ENCODE measurements around the gene C5orf15.

C5orf15 gene

DNA sequence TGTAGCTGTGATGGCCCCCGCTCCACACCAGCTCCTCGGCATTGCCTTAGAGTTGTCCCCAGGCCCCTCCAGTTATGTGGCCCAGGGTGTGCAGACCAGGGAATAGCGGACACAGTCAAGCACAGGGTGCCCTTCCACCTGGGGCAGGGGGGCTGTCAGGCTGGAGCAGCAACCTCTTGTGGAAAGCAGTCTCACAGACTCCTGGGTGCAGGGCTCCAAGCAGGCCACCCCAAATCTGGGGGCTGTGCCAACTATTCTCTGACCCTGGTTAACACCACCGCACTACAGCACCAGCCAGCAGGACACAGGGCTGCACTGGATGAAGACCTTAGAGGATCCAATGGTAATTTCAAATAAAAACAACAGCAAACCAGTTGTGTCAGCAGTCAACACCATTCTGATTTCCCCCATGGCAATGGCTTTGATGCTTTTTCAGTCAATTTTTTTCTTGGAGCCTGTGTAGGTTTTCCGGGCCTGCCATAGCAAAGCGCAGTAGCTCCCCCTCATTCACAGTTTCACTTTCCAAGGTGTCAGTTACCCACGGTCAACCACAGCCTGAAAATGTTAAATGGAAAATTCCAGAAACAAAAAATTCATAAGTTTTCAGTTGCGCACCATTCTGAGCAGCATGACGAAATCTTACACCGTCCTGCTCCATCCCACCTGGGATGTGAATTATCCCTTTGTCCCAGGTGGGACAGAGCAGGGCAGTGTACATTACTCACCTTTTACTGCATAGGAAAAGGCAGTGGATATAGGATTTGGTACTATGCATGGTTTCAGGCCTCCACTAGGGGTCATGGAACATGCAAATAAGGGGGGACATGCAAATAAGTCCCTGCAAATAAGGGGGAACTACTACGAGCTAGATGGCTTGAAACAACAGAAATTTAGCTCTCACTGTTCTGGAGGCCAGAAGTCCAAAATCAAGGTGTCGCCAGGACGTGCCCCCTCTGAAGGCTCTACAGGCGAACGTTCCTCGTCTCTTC lies 49.0 kb downstream of the C5orf15 start:
- no peak for DNase-seq

DNA sequence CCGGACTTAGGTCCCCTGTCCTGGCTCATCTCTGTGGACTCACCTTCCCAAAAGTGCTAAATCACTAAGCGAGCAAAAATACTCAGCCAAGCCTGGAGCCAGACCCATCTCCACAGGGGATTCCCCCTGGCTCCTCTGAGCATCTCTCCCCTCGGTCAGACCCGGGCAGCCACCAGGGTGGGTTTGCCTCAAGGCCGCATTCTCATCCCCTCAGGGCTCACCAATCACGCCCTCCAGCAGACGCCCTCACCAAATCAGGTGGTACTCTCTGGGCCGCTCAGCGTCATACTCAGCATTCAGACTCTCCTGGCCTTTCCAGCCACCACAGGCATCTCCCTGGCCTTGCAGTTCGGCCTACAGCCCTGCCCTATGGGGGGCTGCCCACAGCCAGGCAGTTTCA lies 49.7 kb downstream of the C5orf15 start:
- no peak for DNase-seq

DNA sequence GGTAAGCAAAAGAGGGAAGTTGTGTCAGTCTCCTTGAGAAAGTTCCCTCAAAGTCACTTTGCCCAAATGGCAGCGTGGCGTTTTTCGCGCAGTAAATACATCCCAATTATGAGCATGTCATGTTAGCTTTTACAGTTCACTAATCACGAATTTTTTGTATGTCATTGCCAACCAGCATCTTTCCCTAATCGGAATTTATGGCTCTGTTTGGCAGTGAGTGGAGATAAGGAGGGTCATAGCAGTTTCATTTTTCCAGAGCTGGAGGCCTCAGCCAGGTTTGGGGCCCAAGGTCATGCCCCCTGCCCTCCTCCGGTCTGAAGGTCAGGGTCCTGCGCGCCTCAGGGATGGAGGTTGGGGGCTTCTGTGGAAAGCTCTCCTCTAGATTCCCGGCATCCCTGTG lies 50.1 kb downstream of the C5orf15 start:
- DNase-seq = no peak

DNA sequence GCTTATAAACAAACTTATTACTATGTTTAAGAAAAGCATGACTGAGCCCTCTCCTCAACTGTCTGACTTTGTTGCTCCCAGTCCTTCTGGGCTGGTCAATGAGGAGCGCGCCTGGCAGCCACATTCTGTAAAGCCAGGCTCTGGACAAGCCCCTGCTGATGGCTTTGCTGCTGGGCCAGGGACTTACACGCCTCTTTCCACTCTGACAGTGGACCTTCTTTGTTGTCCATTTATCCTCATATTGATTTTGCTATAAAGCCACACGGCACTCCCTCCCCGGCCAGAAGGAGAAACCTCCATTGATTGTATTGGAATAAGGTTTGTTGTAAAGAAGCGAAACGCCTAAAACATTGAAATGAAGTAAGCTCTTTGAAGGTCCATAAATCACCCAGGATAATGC lies 50.6 kb downstream of the C5orf15 start:
- no peak for DNase-seq

DNA sequence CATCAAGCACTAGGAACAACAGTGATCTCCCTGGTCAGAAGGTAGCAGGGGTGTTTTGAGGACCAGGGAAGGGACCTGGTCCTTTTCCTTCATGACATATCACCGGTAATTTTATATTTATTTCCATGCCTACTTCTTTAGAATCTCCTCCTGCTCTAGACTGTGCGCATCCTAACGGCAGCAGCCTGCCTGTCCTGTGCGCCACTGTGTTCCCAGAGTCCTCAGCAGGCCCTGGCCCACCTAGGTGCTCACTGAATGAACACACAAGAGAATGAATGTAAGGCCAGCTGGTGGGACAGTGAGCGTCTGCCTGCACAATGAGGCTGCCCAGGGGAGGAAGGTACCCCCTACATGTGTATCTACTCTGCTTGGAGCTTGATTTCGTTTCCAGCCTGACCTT lies 51.5 kb downstream of the C5orf15 start:
- DNase-seq = no peak

DNA sequence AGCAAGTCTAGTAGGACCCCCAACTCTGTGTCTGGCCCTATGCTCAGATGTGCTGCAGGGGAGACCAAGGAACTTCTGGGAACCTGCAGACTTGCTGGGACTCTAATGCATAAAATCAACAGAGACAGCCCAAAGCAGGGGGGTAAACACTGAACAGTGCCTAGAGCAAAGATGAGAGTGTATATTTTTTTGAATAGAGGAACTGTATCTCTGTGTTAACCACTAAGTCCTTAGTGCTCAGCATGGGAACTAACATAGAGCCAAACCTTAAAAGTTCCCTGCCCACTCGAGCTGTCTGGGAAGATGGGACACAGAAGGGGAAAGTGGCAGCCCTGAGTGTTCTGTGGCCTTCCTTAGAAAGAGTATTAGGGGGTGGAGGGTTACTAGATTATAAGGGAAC lies 51.9 kb downstream of the C5orf15 start:
- no peak for DNase-seq

DNA sequence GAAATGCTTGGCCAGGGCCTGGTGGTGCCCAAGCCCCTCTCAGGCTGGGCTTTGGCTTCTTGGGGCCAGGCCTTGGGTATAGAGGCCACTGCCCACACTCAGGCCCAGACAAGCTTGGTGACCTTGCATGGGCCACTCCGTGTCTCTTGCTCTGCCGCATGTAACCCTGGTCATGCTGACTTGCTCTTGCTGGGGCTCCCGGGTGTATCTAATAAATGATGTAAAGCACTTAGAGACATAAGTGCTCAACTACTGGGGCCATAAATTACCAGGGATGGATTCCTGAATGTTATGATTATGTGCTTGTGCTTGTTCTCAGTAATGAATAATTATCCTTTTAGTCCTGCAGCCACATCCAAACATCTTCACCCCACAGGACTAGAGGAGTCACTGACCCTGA lies 54.0 kb downstream of the C5orf15 start:
- DNase-seq = no peak

DNA sequence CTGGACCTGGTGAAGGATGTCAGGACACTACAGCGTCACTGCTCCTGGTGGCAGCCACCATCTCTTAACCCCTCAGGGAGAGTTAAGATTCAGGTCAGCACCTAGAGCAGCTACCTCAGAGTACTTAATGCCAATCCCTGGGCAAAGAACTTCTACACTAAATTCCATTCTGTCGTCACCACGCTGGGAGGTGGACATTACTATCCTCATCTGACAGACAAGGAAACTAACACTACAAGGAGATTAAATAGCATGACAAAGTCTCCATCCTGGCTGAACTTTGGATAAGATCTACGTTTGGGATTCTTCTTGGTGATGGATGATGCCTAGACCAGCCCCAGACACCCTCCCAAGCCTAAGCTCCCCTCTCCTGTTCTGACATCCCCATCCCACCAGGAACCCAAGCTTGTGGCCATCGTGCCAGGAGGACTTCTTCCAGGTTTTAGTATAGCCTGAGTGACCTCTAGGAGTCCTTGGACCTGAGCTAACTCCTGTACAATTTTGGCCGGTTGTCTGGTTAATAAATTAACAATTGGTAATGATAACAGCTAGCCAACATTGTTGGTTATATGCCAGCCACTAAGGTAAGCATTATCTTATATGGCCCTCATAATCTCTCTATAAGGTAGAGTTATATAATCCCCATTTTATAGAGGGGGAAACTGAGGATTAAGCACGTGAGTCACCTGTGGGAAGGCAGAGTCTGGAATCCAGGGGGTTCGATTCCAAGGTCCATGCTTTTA lies 54.8 kb downstream of the C5orf15 start:
- no peak for DNase-seq

DNA sequence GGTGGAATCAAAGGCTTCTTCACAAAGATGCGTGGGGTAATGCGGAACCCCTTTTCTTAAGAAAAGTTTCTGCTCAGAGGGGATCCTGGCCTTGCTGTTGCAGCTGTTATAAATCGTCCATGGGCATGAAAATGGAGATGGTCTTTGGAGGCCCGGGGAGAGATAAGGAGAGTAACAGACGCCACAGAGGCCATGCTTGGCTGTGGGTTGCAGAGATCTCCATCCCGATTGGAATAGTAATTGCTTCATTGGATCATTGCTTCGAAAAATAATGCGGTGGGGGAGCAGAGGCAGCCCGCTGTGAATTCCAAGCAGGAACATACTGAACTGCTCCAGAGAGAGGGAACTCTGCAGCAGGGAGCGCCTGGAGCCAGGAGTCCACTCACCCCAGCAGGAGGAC lies 55.5 kb downstream of the C5orf15 start:
- DNase-seq = no peak

DNA sequence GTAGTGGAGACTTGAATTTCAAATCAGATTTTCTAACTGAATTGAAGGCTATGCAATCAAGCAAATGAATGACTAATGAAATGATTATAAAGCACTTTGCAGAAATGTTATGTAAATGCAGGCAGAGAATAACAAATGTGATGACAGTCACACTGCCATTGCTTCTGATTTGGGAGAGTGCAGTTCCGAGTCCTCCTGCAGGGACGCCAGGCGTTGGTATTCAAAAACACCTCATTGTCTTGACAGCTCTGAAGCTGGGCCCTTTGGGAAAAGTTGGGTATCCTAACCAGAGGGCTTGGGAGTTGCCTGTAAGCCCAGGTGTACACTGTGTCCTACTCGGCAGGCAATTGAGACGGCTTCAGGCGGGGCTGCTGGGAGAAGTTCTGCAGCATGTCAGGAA lies 57.9 kb downstream of the C5orf15 start:
- DNase-seq = no peak

DNA sequence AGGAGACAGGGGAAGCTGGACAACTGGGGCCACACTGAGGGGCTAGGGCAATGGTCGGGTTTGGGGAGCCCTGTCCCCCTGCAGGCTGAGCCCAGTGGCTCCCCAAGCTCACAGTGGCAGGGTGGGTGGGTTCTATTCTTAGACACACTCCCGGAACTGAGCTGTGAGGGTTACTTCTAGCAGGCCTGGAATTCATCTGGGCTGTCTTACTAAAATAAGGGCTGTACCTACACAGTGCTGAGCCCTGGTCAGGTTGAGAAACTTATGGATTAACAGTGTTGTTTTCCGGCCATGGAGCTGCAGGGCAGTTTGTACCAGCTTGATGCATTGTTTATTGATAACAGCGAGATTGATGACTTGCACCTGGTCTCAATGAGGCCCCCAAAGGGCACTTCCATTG lies 58.8 kb downstream of the C5orf15 start:
- no peak for DNase-seq

DNA sequence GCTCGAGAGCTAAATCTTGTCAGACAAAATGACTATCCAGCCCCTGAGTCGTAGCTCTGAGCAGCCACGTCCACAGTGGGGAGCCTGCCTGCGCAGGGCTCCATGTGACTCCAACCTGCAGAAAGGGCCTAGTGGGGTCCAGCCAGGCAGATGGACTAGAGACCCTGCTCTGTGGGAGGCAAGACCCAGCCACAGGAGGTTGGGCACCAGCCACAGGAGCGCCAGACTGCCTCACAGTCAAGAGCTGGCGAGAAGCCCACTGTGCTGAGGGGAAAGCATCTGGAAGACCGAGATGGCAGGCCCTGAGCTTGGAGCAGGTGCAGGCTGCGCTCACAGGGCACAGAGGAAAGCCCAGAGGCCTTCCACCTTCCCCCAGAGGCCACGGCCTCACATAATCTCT lies 61.4 kb downstream of the C5orf15 start:
- no peak for DNase-seq

DNA sequence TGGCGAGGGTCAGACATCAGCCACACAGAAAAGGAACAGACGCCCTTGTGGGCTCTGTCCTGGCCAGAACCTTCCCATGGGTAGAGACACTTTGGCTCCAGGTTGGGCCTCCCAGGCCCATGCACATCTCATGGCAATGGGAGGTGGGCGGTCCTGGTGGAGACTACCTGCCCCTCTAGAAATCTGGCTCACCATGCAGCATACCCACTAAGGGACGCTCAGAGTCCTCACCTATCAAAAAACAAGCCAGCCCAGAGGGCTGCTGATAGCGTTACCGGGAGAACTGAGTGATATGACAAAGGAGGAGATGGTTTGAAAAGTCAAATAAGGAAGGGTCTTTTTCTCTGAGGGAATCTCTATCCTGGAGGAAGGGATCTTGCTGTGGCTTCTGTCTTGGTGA lies 62.1 kb downstream of the C5orf15 start:
- no peak for DNase-seq
